Fibroblast of mammary gland (primary cell): Measurements from ENCODE around the gene INTS6.
A peak's percentile ranks its signal among the peaks of the same experiment; 100 is the strongest.

Experiments used
- DNase-seq: peaks from one replicate; pipeline ENCODE4 v3.0.0-alpha.2; 2010; ENCODE audit warnings: low read depth
- H3K4me3 ChIP-seq: 2 replicates; pipeline ENCODE4 v1.5.1; 2011; ENCODE audit warnings: low read depth, mild to moderate bottlenecking, low read length, moderate library complexity; ENCODE audit not compliant: control insufficient read depth
- CTCF ChIP-seq: conservative IDR thresholded peaks from 2 replicates; pipeline ENCODE4 v1.5.1; 2011; ENCODE audit warnings: low read depth, low read length, inconsistent platforms; ENCODE audit not compliant: control insufficient read depth, insufficient read depth

Gene INTS6

GRCh38 chr13:51432576-51432975, 20.3 kb downstream of the INTS6 start:
- no peak for DNase-seq
- H3K4me3 ChIP-seq: no peak overlapping the region
- TF ChIP-seq CTCF: no peak

- DNase-seq: no peak
Observed at GRCh38 chr13:51426982-51427381, 25.9 kb downstream of the INTS6 start.

GRCh38 chr13:51425410-51426042, 27.3 kb downstream of the INTS6 start:
- DNase-seq: peak; percentile 67
- no peak for TF ChIP-seq CTCF
- H3K4me3 ChIP-seq: no peak overlapping the region

More at GRCh38 chr13:51426982-51427381, 25.9 kb downstream of the INTS6 start:
- TF ChIP-seq CTCF: no peak
- no peak overlapping the region for H3K4me3 ChIP-seq

GRCh38 chr13:51423766-51424165, 29.1 kb downstream of the INTS6 start:
- TF ChIP-seq CTCF: no peak
- no peak for DNase-seq
- H3K4me3 ChIP-seq: no peak overlapping the region

GRCh38 chr13:51422484-51422883, 30.4 kb downstream of the INTS6 start:
- H3K4me3 ChIP-seq: no peak overlapping the region
- TF ChIP-seq CTCF: no peak
- DNase-seq: no peak

GRCh38 chr13:51420681-51421490, 31.9 kb downstream of the INTS6 start:
- no peak for TF ChIP-seq CTCF
- no peak overlapping the region for H3K4me3 ChIP-seq
- DNase-seq: no peak
